HG03575 (cell line): ENCODE measurements around the gene DPP6.

Source experiments
- ATAC-seq: cut with Tn5 transposase; IDR thresholded peaks from one replicate; pipeline ENCODE4 v1.9.1; 2021; ENCODE audit not compliant: unreplicated experiment, insufficient number of reproducible peaks, low FRiP score; ENCODE audit errors: extremely low read depth

DPP6 gene

DNA sequence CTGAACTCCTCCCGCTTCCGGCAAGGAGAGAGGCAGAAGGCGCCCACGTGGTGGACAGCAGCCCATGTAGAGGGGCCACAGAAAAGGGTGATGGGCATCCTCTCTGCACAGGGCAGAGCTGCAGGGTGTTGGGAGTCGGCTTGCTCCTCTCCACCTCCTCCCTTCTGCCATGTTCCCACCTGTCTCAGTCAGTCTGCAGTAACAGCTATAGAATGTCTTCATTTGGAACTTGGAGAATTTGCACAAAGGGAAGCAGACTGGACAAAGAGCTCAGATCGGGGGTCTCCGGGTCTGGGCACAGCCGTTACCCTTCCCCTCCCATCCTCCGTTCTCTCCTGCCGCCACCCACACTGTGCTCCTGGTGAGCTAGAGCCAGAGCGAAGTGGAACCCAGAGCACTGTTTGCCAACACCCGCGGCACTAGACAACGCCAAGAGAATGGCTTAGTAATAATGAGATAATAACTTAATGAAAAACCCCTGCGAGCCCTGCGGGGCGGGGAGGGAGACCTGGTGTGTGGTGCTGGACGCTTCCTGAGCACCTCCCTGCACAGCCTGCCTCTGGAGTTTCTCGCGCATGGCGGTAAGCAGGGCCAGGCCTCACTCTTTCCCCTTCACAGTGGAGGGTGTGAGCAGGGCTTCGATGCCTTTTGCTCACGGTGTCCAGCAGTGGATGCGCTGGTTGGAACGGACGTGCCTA, 696.0 kb downstream of the DPP6 start:
- ATAC-seq, result no peak

DNA sequence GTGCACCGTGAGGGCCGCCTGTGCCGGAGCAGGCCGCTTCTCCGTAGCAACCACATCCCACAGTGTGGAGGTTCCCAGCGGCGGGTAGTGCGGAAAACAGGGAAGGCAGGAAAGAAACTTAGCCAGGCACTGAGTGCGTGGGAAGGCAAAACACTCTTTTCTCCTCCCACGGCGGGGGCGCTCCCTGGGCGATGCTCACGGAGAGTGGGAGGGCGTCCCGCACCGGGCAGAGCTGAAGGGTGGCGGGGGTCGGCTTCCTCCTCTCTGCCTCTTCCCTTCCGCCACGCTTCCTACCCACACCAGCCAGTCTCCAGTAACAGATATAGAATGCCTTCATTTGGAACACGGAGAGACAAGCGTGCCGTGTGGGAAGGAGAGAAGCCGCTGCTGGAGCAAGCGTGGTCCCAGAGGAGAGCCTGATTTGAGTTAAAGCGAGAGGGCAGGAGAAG, 698.2 kb downstream of the DPP6 start:
- no peak for ATAC-seq

GRCh38 chr7:154753226-154753625, 701.0 kb downstream of the DPP6 start:
- no peak for ATAC-seq

GRCh38 chr7:154757756-154758155, 705.6 kb downstream of the DPP6 start:
- no peak for ATAC-seq

GRCh38 chr7:154759989-154760388, 707.8 kb downstream of the DPP6 start:
- no peak for ATAC-seq

DNA sequence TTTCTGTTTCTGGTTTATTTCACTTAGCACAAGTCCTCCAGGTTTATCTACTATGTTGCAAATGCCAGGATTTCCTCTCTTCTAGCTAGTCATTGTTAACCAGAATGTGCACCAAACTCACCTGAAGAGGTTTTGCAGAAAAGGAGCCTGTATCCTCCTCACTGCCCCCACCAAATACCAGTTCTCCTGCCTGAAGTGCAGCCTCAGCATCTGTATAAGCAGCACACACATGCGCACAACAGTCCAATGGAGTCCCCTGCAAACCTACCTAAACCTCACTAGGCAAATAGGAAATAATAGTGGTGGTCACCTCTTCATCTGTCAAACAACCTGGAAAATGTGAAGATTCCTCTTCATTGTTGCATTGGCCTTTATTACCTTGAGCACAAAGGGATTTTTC, 712.9 kb downstream of the DPP6 start:
- no peak for ATAC-seq

DNA sequence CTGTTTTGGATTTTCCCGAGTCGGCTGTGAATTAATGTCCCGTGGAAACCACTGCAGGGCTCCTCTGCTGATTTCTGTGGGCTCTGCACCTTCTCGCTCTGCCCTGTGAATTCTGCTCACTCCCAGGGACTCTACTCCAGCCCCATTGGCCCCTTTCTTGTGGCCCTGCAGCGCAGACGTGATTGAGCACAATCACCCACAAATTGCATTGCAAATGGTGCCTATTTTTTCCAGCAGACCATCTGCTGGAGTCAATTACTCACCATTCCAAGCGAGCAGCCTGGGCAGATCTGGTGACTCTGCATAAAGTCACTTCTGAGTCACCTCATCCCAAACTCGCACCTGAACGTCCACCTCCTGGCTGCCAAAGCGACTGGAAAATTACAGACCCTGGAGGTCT, 714.9 kb downstream of the DPP6 start:
- no peak for ATAC-seq

DNA sequence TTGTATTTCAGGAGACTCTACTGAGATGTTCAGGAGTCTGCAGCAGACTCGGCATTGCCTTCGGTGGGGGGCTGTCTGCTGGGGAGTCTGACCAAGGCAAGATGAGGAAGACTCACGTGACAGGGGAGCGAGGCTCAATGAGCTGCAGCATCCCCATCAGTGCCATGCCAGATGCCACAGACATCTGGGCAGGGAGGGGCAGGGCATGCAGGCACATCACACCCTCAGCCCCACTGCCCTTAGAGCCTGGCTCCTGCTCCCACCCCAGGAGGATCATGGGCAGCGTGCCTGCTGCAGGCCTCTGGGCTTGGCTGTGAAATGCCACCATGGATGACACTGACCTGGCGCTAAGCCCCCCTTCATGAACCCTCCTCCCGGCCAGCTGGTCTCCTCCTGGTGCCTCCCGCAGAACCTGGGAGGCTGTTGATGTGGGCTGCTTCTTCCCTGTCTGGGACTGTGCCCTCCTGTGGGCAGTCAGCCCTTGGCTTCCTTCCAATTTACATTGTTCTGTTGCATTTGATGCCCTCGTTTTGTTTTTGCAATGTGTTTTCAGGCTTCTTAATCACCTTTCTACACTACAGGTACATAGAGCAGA, 715.7 kb downstream of the DPP6 start:
- ATAC-seq, result no peak

- no peak for ATAC-seq
Observed at GRCh38 chr7:154769001-154769400, 716.8 kb downstream of the DPP6 start.

DNA sequence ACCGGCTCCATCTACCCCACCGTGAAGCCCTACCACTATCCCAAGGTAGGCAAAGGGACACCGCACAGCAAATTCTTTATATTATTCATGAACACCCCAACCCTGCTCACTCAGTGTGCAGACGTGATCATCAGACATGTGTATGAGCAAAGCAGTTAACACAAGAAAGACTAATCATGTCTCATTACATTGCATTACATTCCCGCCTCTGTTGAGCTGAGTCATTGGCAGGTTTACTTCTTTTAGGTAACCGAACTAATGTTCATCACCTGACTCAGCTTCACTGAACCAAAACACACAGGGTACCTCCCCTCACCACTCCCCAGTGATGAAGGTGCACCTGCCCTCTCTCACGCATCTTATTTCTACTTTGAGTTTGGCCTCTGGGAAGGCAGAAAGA, 717.3 kb downstream of the DPP6 start:
- no peak for ATAC-seq

GRCh38 chr7:154770361-154770760, 718.2 kb downstream of the DPP6 start:
- ATAC-seq, result no peak

DNA sequence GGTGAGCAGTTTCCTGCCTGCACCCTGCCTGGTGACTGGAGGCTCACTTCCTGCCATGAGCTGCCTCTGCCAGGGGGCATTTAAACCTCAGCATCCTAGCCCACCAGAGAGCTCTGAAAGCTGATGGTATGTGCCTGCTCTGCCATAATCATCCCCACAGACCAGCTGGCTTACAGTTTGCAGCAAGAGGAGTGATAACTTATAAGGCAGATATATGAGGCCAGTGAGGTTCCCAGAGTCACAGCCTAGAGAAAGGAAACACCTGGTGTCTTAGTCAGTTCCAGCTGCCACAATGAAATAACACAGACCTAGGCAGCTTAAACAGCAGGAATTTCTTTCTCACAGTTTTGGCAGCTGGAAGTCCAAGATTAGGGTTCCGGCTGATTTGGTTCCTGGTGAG, 718.8 kb downstream of the DPP6 start:
- no peak for ATAC-seq

GRCh38 chr7:154774303-154774969, 722.2 kb downstream of the DPP6 start:
- no peak for ATAC-seq

DNA sequence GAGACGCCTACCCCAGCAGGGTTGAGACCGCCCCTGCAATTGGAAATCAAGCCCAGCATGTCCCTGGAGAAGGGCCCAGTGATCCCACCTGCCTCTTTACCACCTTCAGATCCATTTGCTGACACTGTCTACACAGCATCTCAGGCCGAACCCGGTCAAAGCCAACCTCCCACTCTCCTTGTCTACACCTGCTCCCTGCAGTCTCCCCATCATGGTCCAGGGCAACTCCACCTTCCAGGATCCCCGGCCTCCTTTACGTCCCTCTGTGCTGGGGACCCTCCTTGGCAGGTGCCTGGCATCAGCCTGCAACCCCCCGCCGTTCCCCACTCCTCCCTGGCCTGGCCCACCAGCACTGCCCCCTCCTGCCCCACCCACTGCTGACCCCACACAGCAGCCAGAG, 723.5 kb downstream of the DPP6 start:
- no peak for ATAC-seq

DNA sequence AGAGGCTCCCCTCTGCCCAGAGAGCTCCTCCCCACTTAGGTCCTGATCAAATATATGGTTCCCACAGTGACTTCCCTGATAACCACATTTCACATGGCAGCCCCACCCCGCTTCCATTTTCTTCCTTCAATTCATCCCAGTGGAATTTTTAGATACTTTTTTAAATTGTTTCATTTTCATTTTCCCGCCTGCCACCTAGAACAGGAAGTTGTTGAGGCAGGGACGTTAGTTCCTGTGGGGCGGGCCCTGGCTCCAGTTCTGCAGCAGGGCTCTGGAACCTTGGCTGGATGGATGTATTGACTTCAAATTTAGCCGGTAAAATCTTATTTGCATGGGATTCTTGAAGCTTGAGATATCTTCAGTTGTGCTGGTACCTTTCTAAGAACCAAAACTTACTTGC, 724.2 kb downstream of the DPP6 start:
- no peak for ATAC-seq

DNA sequence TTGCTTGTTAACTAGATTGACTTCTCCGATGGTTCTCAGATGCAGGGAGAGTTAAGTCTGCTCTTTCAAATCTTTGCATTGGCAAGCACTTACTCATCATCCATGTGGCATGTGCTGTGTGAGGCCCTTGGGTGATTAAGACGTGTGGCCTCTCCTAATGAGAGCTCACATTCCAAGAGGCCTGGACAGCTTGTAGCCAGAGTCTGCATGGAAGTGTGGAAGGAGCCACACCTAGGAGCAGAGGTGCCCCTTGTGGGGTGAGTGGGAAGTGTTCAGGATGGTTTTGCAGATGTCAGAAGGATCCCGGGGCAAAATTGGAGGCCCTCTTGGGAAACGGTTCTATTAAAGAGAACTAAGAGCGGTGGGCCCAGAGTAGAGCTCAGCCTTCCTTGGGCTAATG, 724.8 kb downstream of the DPP6 start:
- ATAC-seq, result no peak

- no peak for ATAC-seq
Observed at GRCh38 chr7:154777489-154777888, 725.3 kb downstream of the DPP6 start.

GRCh38 chr7:154777908-154778307, 725.7 kb downstream of the DPP6 start:
- no peak for ATAC-seq

GRCh38 chr7:154781369-154782303, 729.4 kb downstream of the DPP6 start:
- ATAC-seq, result no peak
